ENCODE data around the gene TBC1D13. TPM values are rescaled to one million over a fixed set of nuclear protein-coding genes. Genes with fewer than 3 reads are reported as not detected.
"Not testable (repeated sequence)": the region's sequence is repeated elsewhere in the genome, so short reads cannot be mapped to it uniquely, and the experiment has no call there.

The TBC1D13 gene
- total and polyA plus RNA-seq, 5 donors from 2014 or later = 13.3 to 24.3 (median 16.9) TPM

GRCh38 chr9:128788445-128788844 is 1.4 kb downstream of the TBC1D13 start:
- Histone ChIP-seq H3K4me1 (ENCODE audit: control insufficient read depth, insufficient read depth, low read length, poor library complexity, severe bottlenecking) (peaks cover 20% of the 10 kb centered on the region), H3K27me3 (ENCODE audit: control insufficient read depth, insufficient read depth, low read length) (no peaks in the 10 kb centered on the region), H3K27ac (ENCODE audit: insufficient read depth, low read length, poor library complexity, severe bottlenecking) (peak overlapping the region; percentile 85), H3K4me3 (ENCODE audit: low read depth, low read length) (no peak overlapping the region), H3K9me3 (ENCODE audit: control insufficient read depth in 2 of 2, low read length in 2 of 2) (no peaks in the 10 kb centered on the region), H3K36me3 (ENCODE audit: control insufficient read depth, insufficient read depth, low read length) (peaks cover 35% of the 10 kb centered on the region)
- peaks cover 12% of the 10 kb centered on the region for H3K36me3 Mint-ChIP-seq
- H3K27ac Mint-ChIP-seq = peak overlapping the region in 1 of 3 donors; percentile 92
- peak overlapping the region; percentile 89 to 97 (median 95) for H3K4me3 Mint-ChIP-seq
- DNase-seq = no peak
- no peaks in the 10 kb centered on the region for H3K9me3 Mint-ChIP-seq
- no peak for ATAC-seq (ENCODE audit: low read depth in 2 of 2)
- no peaks in the 10 kb centered on the region for H3K27me3 Mint-ChIP-seq
- H3K4me1 Mint-ChIP-seq = peaks cover 3 to 34% (median 7%) of the 10 kb centered on the region in 4 donors

- Mint-ChIP-seq H3K4me1 (peaks cover 3 to 32% (median 7%) of the 10 kb centered on the region in 4 donors), H3K4me3 (peak overlapping the region in 1 of 4 donors; percentile 8), H3K27ac (peak overlapping the region in 1 of 3 donors; percentile 42), H3K36me3 (peaks cover 20% of the 10 kb centered on the region), H3K9me3 (no peaks in the 10 kb centered on the region), H3K27me3 (no peaks in the 10 kb centered on the region)
- DNase-seq (no peak), ATAC-seq (ENCODE audit: low read depth in 2 of 2) (no peak)
- Histone ChIP-seq H3K27ac (ENCODE audit: insufficient read depth, low read length, poor library complexity, severe bottlenecking) (no peak overlapping the region), H3K27me3 (ENCODE audit: control insufficient read depth, insufficient read depth, low read length) (no peaks in the 10 kb centered on the region), H3K4me3 (ENCODE audit: low read depth, low read length) (no peak overlapping the region), H3K9me3 (ENCODE audit: control insufficient read depth in 2 of 2, low read length in 2 of 2) (no peaks in the 10 kb centered on the region), H3K4me1 (ENCODE audit: control insufficient read depth, insufficient read depth, low read length, poor library complexity, severe bottlenecking) (peaks cover 20% of the 10 kb centered on the region), H3K36me3 (ENCODE audit: control insufficient read depth, insufficient read depth, low read length) (peaks cover 49% of the 10 kb centered on the region)
These were observed 3.5 kb downstream of the TBC1D13 start for GRCh38 chr9:128790536-128790935.

DNA sequence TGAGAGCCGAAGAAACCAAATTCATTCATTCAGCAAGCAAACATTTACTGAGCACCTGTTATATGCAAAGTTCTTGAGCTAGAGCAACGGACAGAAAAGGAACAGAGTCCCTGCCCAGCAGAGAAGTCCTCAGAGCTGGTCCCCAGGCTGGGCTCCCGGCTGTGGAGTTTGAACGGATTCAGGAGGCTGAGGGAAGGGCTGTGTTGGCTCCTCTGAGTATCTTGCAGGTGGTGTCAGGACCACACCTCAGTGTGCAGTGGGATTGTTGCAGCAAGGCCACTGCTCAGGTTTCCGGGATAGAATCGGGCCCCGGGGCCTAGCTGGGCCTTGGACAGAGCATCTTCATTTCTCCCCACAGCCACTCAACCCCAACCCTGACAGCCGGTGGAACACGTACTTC is 5.1 kb downstream of the TBC1D13 start:
- Mint-ChIP-seq H3K36me3 (peaks cover 22% of the 10 kb centered on the region), H3K9me3 (no peaks in the 10 kb centered on the region), H3K4me1 (peaks cover 3 to 25% (median 7%) of the 10 kb centered on the region in 4 donors), H3K27me3 (no peaks in the 10 kb centered on the region), H3K4me3 (no peak overlapping the region), H3K27ac (no peak overlapping the region)
- Histone ChIP-seq H3K4me3 (ENCODE audit: low read depth, low read length) (no peak overlapping the region), H3K9me3 (ENCODE audit: control insufficient read depth in 2 of 2, low read length in 2 of 2) (no peaks in the 10 kb centered on the region), H3K27me3 (ENCODE audit: control insufficient read depth, insufficient read depth, low read length) (no peaks in the 10 kb centered on the region), H3K27ac (ENCODE audit: insufficient read depth, low read length, poor library complexity, severe bottlenecking) (no peak overlapping the region), H3K36me3 (ENCODE audit: control insufficient read depth, insufficient read depth, low read length) (peaks cover 54% of the 10 kb centered on the region), H3K4me1 (ENCODE audit: control insufficient read depth, insufficient read depth, low read length, poor library complexity, severe bottlenecking) (peaks cover 11% of the 10 kb centered on the region)
- DNase-seq (no peak), ATAC-seq (ENCODE audit: low read depth in 2 of 2) (no peak)

GRCh38 chr9:128792978-128793686 is 6.1 kb downstream of the TBC1D13 start:
- H3K27me3 ChIP-seq (ENCODE audit: control insufficient read depth, insufficient read depth, low read length) = no peaks in the 10 kb centered on the region
- no peak overlapping the region for H3K4me3 ChIP-seq (ENCODE audit: low read depth, low read length)
- no peaks in the 10 kb centered on the region for H3K9me3 Mint-ChIP-seq
- peak overlapping the region in 1 of 4 donors; percentile 23 for H3K4me3 Mint-ChIP-seq
- ATAC-seq (ENCODE audit: low read depth in 2 of 2) = no peak
- H3K9me3 ChIP-seq (ENCODE audit: control insufficient read depth in 2 of 2, low read length in 2 of 2) = no peaks in the 10 kb centered on the region
- H3K36me3 Mint-ChIP-seq = peaks cover 27% of the 10 kb centered on the region
- no peak for DNase-seq
- peaks cover 5% of the 10 kb centered on the region for H3K4me1 ChIP-seq (ENCODE audit: control insufficient read depth, insufficient read depth, low read length, poor library complexity, severe bottlenecking)
- peaks cover 61% of the 10 kb centered on the region for H3K36me3 ChIP-seq (ENCODE audit: control insufficient read depth, insufficient read depth, low read length)
- H3K4me1 Mint-ChIP-seq = peaks cover 4 to 19% (median 7%) of the 10 kb centered on the region in 4 donors
- no peaks in the 10 kb centered on the region for H3K27me3 Mint-ChIP-seq
- no peak overlapping the region for H3K27ac ChIP-seq (ENCODE audit: insufficient read depth, low read length, poor library complexity, severe bottlenecking)
- peak overlapping the region in 1 of 3 donors; percentile 9 for H3K27ac Mint-ChIP-seq

- not testable (repeated sequence) for H3K9me3 ChIP-seq (ENCODE audit: control insufficient read depth in 2 of 2, low read length in 2 of 2); H3K4me1 ChIP-seq (ENCODE audit: control insufficient read depth, insufficient read depth, low read length, poor library complexity, severe bottlenecking); H3K27me3 ChIP-seq (ENCODE audit: control insufficient read depth, insufficient read depth, low read length); DNase-seq; H3K4me3 ChIP-seq (ENCODE audit: low read depth, low read length); ATAC-seq (ENCODE audit: low read depth in 2 of 2); H3K27ac ChIP-seq (ENCODE audit: insufficient read depth, low read length, poor library complexity, severe bottlenecking); H3K27me3 Mint-ChIP-seq; H3K4me1 Mint-ChIP-seq; H3K9me3 Mint-ChIP-seq; H3K27ac Mint-ChIP-seq; H3K4me3 Mint-ChIP-seq
- peaks cover 72% of the 10 kb centered on the region for H3K36me3 ChIP-seq (ENCODE audit: control insufficient read depth, insufficient read depth, low read length)
- peaks cover 31% of the 10 kb centered on the region for H3K36me3 Mint-ChIP-seq
These were observed 7.9 kb downstream of the TBC1D13 start for GRCh38 chr9:128794961-128795360.

- H3K4me3 Mint-ChIP-seq = no peak overlapping the region
- no peaks in the 10 kb centered on the region for H3K27me3 ChIP-seq (ENCODE audit: control insufficient read depth, insufficient read depth, low read length)
- H3K36me3 Mint-ChIP-seq = peaks cover 38% of the 10 kb centered on the region
- no peak overlapping the region for H3K27ac ChIP-seq (ENCODE audit: insufficient read depth, low read length, poor library complexity, severe bottlenecking)
- H3K4me3 ChIP-seq (ENCODE audit: low read depth, low read length) = no peak overlapping the region
- DNase-seq (no peak), ATAC-seq (ENCODE audit: low read depth in 2 of 2) (no peak)
- H3K27me3 Mint-ChIP-seq = no peaks in the 10 kb centered on the region
- H3K27ac Mint-ChIP-seq = no peak overlapping the region
- peaks cover 0 to 1% (median 0%) of the 10 kb centered on the region in 4 donors for H3K4me1 Mint-ChIP-seq
- H3K9me3 ChIP-seq (ENCODE audit: control insufficient read depth in 2 of 2, low read length in 2 of 2) = no peaks in the 10 kb centered on the region
- H3K9me3 Mint-ChIP-seq = no peaks in the 10 kb centered on the region
- no peaks in the 10 kb centered on the region for H3K4me1 ChIP-seq (ENCODE audit: control insufficient read depth, insufficient read depth, low read length, poor library complexity, severe bottlenecking)
- peaks cover 58% of the 10 kb centered on the region for H3K36me3 ChIP-seq (ENCODE audit: control insufficient read depth, insufficient read depth, low read length)
These were observed 11.8 kb downstream of the TBC1D13 start for GRCh38 chr9:128798896-128799295.

GRCh38 chr9:128800061-128800460 is 13.0 kb downstream of the TBC1D13 start:
- Histone ChIP-seq H3K27me3 (ENCODE audit: control insufficient read depth, insufficient read depth, low read length) (no peaks in the 10 kb centered on the region), H3K4me3 (ENCODE audit: low read depth, low read length) (no peak overlapping the region), H3K27ac (ENCODE audit: insufficient read depth, low read length, poor library complexity, severe bottlenecking) (no peak overlapping the region), H3K36me3 (ENCODE audit: control insufficient read depth, insufficient read depth, low read length) (peaks cover 53% of the 10 kb centered on the region), H3K4me1 (ENCODE audit: control insufficient read depth, insufficient read depth, low read length, poor library complexity, severe bottlenecking) (no peaks in the 10 kb centered on the region), H3K9me3 (ENCODE audit: control insufficient read depth in 2 of 2, low read length in 2 of 2) (no peaks in the 10 kb centered on the region)
- ATAC-seq (ENCODE audit: low read depth in 2 of 2) (no peak), DNase-seq (no peak)
- H3K27me3 Mint-ChIP-seq = no peaks in the 10 kb centered on the region
- H3K9me3 Mint-ChIP-seq = no peaks in the 10 kb centered on the region
- peak overlapping the region in 1 of 4 donors; percentile 38 for H3K4me3 Mint-ChIP-seq
- peaks cover 0 to 1% (median 0%) of the 10 kb centered on the region in 4 donors for H3K4me1 Mint-ChIP-seq
- H3K27ac Mint-ChIP-seq = peak overlapping the region in 1 of 3 donors; percentile 17
- peaks cover 35% of the 10 kb centered on the region for H3K36me3 Mint-ChIP-seq

DNA sequence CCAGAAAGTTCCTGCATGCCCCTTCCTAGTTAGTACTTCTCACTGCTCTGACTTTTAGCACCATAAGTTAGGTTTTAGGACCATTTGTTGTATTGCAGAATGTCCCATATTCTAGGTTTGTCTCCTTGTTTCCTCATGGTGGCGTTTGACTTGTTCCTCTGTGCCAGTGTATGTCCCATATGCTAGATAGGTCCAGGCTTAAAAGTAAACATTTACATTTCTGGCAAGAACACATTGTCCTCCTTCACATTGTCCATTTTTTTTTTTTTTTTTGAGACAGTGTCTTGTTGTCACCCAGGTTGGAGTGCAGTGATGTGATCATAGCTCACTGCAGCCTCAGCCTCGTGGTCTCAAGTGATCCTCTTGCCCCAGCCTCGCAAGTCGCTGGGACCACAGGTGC is 15.4 kb downstream of the TBC1D13 start:
- H3K27me3 ChIP-seq (ENCODE audit: control insufficient read depth, insufficient read depth, low read length) = no peaks in the 10 kb centered on the region
- ATAC-seq (ENCODE audit: low read depth in 2 of 2) = no peak
- H3K36me3 ChIP-seq (ENCODE audit: control insufficient read depth, insufficient read depth, low read length) = peaks cover 65% of the 10 kb centered on the region
- H3K27ac ChIP-seq (ENCODE audit: insufficient read depth, low read length, poor library complexity, severe bottlenecking) = no peak overlapping the region
- no peak overlapping the region for H3K4me3 ChIP-seq (ENCODE audit: low read depth, low read length)
- H3K9me3 ChIP-seq (ENCODE audit: control insufficient read depth in 2 of 2, low read length in 2 of 2) = no peaks in the 10 kb centered on the region
- Mint-ChIP-seq H3K27ac (peak overlapping the region in 1 of 3 donors; percentile 71), H3K4me3 (no peak overlapping the region), H3K4me1 (peaks cover 0 to 1% (median 0%) of the 10 kb centered on the region in 4 donors), H3K36me3 (peaks cover 31% of the 10 kb centered on the region), H3K9me3 (no peaks in the 10 kb centered on the region), H3K27me3 (no peaks in the 10 kb centered on the region)
- no peaks in the 10 kb centered on the region for H3K4me1 ChIP-seq (ENCODE audit: control insufficient read depth, insufficient read depth, low read length, poor library complexity, severe bottlenecking)
- no peak for DNase-seq
